Ureter (tissue), 1 donor: ENCODE results near the gene TOR2A. TPM values are rescaled to one million over a fixed set of nuclear protein-coding genes. Genes with fewer than 3 reads are reported as not detected.
"Not testable (repeated sequence)": the region's sequence is repeated elsewhere in the genome, so short reads cannot be mapped to it uniquely, and the experiment has no call there.

Experiments used
- DNase-seq: peaks from one replicate; pipeline ENCODE4 v3.0.0-alpha.2; 2020; ENCODE audit warnings: low spot score
- total RNA-seq: library from RNA; stranded (reverse); gene quantifications from one replicate; pipeline ENCODE4 v1.2.4, GENCODE V29; 2023
- donor health status: DM: yes; HTN: yes; CAD: no.

The TOR2A gene
- total RNA-seq, 1 donor from 2014 or later = 9.9 TPM

GRCh38 chr9:127769101-127769500, 34.0 kb upstream of the TOR2A start:
- DNase-seq = no peak

GRCh38 chr9:127768698-127769097, 33.6 kb upstream of the TOR2A start:
- DNase-seq = no peak

- no peak for DNase-seq
These were observed 32.8 kb upstream of the TOR2A start for GRCh38 chr9:127767909-127768331.

- no peak for DNase-seq
These were observed 32.3 kb upstream of the TOR2A start for GRCh38 chr9:127767410-127767809.

- no peak for DNase-seq
These were observed 30.3 kb upstream of the TOR2A start for GRCh38 chr9:127765418-127765817.

- no peak for DNase-seq
These were observed 28.9 kb upstream of the TOR2A start for GRCh38 chr9:127763918-127764384.

GRCh38 chr9:127762111-127762676, 27.1 kb upstream of the TOR2A start:
- DNase-seq = no peak

- no peak for DNase-seq
These were observed 26.4 kb upstream of the TOR2A start for GRCh38 chr9:127761491-127761956.

- DNase-seq = no peak
These were observed 26.0 kb upstream of the TOR2A start for GRCh38 chr9:127761061-127761460.

GRCh38 chr9:127758843-127759242, 23.7 kb upstream of the TOR2A start:
- DNase-seq = no peak

GRCh38 chr9:127756776-127757175, 21.7 kb upstream of the TOR2A start:
- not testable (repeated sequence) for DNase-seq

GRCh38 chr9:127756233-127756632, 21.1 kb upstream of the TOR2A start:
- no peak for DNase-seq

- DNase-seq = no peak
These were observed 20.3 kb upstream of the TOR2A start for GRCh38 chr9:127755061-127756060.

- DNase-seq = no peak
These were observed 19.3 kb upstream of the TOR2A start for GRCh38 chr9:127754099-127755060.

GRCh38 chr9:127753622-127754021, 18.5 kb upstream of the TOR2A start:
- no peak for DNase-seq

- DNase-seq = no peak
These were observed 18.1 kb upstream of the TOR2A start for GRCh38 chr9:127753148-127753547.

GRCh38 chr9:127751269-127752054, 16.4 kb upstream of the TOR2A start:
- DNase-seq = no peak

GRCh38 chr9:127749090-127749787, 14.1 kb upstream of the TOR2A start:
- no peak for DNase-seq

- no peak for DNase-seq
These were observed 12.0 kb upstream of the TOR2A start for GRCh38 chr9:127746959-127747569.
